NCI-H2029 treated with DMSO at 0.1 percent for 48 hours (cell line): ENCODE data around the gene MED26.

Experiments used
- DNase-seq: peaks from one replicate; lab custom pipeline; 2025; lab: John Stamatoyannopoulos, UW

Gene MED26

DNA sequence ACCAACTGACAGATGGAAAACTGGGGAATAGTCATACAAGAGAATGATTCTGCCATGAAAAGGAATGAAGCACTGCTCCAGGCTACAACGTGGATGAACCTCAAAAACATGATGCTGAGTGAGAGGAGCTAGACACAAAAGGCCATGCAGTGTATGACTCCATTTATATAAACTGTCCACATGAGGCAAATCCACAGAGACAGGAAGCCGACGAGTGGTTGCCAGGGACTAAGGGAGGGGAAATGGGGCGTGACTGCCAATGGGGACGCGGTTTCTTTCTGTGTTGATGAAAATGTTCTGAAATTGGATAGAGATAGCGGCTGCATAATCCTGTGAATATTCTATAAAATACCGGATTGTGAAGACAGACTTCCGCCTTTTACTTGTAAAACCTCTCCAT, 21.7 kb upstream of the MED26 start:
- DNase-seq, result peak; percentile 17

GRCh38 chr19:16645140-16645539, 17.1 kb upstream of the MED26 start:
- DNase-seq, result no peak

GRCh38 chr19:16641695-16642094, 13.7 kb upstream of the MED26 start:
- no peak for DNase-seq

GRCh38 chr19:16640951-16641350, 12.9 kb upstream of the MED26 start:
- DNase-seq, result no peak

GRCh38 chr19:16638666-16639065, 10.7 kb upstream of the MED26 start:
- no peak for DNase-seq

DNA sequence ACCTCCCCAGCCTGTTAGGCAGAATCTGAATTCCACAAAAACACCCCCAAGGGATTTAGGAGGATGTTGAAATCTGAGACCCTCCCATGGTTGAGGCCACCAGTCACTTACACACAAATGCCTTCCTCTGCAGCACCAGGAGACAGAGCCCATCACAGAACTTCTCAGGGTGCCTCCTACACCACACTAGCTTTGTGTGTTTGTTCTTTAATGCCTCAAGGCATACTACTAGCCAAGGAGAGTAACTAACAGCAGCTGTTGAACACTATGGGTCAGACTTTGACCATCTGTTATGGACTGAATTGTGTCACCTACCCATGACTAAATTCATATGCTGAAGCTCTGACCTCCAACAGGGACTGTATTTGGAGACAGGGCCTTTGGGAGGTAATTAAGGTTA, 9.5 kb upstream of the MED26 start:
- DNase-seq, result no peak

- DNase-seq, result no peak
Observed at GRCh38 chr19:16631465-16631864, 3.5 kb upstream of the MED26 start.

DNA sequence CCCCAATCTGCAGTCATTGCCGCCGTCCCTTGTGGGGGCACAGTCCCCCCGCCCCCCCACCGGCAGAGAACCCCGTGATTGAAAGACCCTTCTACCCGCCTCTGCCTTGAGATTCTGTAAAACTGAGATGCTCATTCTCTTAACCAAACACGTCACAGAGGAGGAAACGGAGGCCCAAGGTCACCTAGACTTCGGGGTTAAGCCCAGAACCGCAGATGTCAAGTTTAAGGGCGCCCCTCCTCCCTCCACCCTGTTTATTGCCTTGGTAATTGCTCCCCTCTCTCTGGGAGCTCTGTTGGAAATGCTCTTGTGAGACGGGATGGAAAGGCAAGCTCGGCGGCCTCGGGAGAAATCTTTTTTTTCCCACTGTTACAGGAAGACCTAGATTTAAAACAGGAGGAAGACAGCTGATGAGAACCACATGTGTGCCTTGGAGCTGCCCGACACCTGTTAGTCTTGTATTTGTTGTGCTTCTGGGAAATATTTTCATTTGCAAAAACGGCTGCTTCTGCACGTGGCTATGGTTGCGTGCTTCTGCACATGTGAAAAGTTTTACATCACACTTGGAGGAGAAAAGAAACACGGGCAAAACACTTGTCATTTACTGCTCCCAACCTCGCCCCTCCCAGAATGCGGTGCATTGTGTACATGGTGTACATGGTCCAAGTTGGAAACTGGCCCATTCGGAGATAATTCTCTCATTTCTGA, 1.1 kb upstream of the MED26 start:
- no peak for DNase-seq

- no peak for DNase-seq
Observed at GRCh38 chr19:16627928-16628182, 149 bp downstream of the MED26 start.

- no peak for DNase-seq
Observed at GRCh38 chr19:16627193-16627927, 644 bp downstream of the MED26 start.

GRCh38 chr19:16626796-16627192, 1.2 kb downstream of the MED26 start:
- no peak for DNase-seq

DNA sequence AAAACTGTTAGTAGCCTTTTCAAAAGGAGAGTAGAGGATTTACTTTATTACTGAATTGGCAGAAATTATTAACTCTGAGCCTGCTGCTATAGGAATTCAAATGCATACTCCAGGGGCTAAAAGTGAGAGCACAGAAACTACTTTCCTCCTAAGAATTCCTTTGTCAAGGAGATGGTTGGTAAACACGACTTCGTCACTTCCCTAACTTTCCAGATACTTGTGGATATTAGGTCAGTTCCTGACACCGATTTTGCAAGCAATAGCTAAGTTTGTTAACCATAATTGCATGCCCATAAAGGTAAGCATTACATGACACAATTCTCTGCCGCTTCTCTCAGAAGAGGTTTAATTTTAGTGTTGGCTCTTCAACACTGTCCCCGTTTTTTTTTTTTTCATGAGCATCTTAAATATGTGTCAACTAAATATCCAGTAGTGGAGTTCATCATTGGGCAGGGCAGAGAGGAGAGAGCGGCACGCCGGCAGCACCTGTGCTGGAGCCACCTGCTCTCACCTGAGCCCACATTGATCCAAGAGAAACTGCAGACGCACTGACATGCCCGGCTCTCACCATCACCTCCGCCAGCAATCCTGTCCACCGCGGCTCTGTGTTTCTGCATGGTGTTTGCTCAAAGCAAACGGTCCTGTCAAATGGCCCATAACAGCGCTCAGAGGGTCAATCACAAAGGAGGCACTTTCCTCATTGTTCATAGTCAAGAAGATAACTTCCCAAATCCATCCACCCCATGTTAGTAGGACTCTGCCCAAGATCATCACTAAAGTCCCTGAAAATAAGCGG, 2.6 kb downstream of the MED26 start:
- DNase-seq, result no peak

DNA sequence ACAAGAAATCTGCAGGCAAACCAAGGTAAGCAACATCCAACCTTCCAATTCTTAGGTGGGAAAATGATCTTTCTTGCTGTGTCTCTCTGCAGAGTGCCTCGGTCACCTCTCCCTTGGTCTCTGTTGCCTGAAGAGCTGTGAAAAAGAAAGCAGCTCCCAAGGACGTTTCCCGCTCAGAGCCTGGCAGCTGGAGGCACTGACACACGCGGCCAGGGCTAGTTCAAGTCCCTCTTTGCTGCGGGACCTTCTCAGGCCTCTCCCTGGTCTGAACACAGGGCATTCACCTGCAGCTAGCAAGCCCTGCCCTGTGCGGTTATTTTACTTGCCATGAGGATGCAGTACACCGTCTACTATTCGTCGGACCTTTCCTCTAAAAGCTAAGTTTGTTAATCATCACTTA, 3.8 kb downstream of the MED26 start:
- DNase-seq, result no peak

GRCh38 chr19:16623576-16623975, 4.4 kb downstream of the MED26 start:
- DNase-seq, result no peak

GRCh38 chr19:16623066-16623465, 4.9 kb downstream of the MED26 start:
- DNase-seq, result no peak

DNA sequence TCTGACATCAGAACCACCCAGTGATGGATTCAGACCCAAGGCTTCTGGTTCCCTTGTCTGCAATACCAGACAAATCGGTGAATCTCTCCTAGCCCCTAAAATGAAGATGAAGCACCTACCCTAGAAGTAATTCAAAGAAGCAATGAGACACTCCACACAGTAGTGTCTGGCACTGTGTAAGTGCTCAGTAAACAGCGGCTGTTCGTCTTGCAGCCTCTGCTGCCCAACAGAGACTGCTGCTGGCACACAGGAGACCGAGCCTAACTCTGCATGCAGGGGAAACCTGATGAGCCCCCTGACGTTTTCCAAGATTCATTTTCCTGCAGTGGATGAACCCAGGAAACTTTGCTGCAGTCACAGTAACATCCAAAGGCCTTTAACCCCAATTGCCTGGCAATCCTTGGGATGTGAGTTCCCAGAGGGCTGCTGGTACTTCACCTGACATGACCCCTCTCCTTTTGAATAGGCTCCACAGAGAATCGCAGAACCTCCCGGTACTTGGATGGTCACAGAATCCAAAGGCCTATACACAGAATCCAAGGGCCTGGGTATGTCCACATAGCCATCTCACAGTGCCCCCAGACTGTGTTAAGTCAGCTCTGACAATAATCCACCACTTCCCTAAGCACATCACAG, 6.7 kb downstream of the MED26 start:
- DNase-seq, result no peak

- DNase-seq, result no peak
Observed at GRCh38 chr19:16620584-16620983, 7.4 kb downstream of the MED26 start.

DNA sequence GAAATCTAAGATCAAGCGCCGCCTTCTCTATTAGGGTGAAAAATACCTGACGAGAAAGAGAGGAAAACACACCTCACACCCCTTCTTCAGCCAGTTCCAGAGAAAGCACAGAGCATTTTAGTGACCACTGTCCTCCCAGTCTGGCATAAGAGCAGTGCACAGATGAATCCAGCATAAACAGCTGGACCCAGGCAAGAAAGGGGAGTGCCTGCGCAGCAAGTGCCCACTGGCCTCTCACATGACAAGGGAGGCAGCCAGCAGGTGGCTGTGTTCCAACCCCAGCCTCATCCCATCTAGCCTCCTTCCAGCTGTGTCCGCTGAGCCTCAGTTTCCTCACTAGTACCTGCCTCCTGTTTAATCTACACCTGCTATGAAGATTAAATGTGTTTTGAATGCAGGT, 8.0 kb downstream of the MED26 start:
- DNase-seq, result no peak

DNA sequence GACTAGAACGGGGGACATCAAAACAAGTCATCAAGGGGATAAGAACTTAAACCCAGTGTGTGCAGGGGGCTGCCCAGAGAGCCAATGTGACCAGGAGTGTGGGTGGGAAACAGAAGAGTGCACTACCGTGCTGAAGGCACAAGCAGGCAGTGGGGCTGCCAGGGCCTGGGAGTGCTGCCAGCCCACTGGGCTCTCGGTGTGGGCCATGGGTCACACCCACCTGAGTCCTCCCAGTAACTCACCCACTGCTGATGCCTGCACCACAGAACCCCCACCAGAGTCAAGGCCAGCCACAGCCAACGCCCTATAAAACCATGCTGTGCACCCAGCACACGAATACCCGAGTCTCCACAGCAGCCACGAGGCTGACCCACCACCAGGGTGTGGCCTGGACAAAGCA, 8.5 kb downstream of the MED26 start:
- no peak for DNase-seq

GRCh38 chr19:16618248-16618647, 9.8 kb downstream of the MED26 start:
- no peak for DNase-seq

- DNase-seq, result no peak
Observed at GRCh38 chr19:16615808-16616207, 12.2 kb downstream of the MED26 start.

DNA sequence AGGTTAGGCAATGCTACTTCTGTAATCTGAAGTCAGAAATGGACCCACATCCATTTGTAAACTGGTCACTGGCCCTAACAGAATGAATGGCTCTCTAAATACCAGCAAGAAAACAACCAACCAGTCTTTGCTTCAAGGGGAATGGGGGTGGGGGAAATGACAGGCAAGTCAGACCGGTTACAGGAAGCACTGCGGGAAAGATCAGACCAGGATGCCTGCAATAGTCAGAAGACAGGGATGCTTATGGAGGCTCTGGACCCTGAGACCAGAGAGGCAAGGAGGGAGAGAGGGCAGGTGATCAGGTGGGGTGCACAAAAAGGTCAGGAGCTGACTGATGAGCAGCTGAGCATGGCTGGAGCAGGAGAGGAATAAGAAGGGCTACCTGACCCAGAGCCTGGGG, 13.1 kb downstream of the MED26 start:
- DNase-seq, result no peak

- no peak for DNase-seq
Observed at GRCh38 chr19:16613841-16614240, 14.2 kb downstream of the MED26 start.
